Astrocyte (in vitro differentiated cells and primary cell): ENCODE results near the gene ASB10. TPM values are rescaled to one million over a fixed set of nuclear protein-coding genes. Genes with fewer than 3 reads are reported as not detected.
A peak's percentile ranks its signal among the peaks of the same experiment; 100 is the strongest.

ENCODE experiments used
- DNase-seq: peaks from one replicate; pipeline ENCODE4 v3.0.0-alpha.2; 2010; ENCODE audit warnings: low read depth
- FAIRE-seq: peaks from 2 replicates; lab custom pipeline; 2011; peaks lifted over from hg19 to GRCh38; lab: Jason Lieb, UNC
- H2AFZ ChIP-seq: 2 replicates; pipeline ENCODE4 v1.6.0; 2012; ENCODE audit warnings: low read depth, low read length, inconsistent platforms
- H3K27ac ChIP-seq: 2 replicates; pipeline ENCODE4 v1.5.1; 2011; ENCODE audit warnings: low read depth, low read length, inconsistent platforms
- H3K27me3 ChIP-seq: 2 replicates; pipeline ENCODE4 v1.6.0; 2011; ENCODE audit warnings: low read length, inconsistent platforms; ENCODE audit not compliant: insufficient read depth
- H3K36me3 ChIP-seq: 2 replicates; pipeline ENCODE4 v1.5.1; 2011; ENCODE audit warnings: low read length, inconsistent platforms; ENCODE audit not compliant: insufficient read depth
- H3K4me1 ChIP-seq: 2 replicates; pipeline ENCODE4 v1.5.1; 2011; ENCODE audit warnings: low read length, inconsistent platforms; ENCODE audit not compliant: insufficient read depth
- H3K4me2 ChIP-seq: 2 replicates; pipeline ENCODE4 v1.6.0; 2012; ENCODE audit warnings: low read length, inconsistent platforms
- H3K4me3 ChIP-seq: 2 replicates; pipeline ENCODE4 v1.5.1; 2011; ENCODE audit warnings: low read depth, mild to moderate bottlenecking, low read length, inconsistent platforms; ENCODE audit not compliant: insufficient read depth
- H3K79me2 ChIP-seq: 2 replicates; pipeline ENCODE4 v1.6.0; 2012; ENCODE audit warnings: mild to moderate bottlenecking, low read length, inconsistent platforms; ENCODE audit not compliant: insufficient read depth
- H3K9ac ChIP-seq: 2 replicates; pipeline ENCODE4 v1.6.0; 2012; ENCODE audit warnings: mild to moderate bottlenecking, low read length, inconsistent platforms
- H3K9me3 ChIP-seq: 2 replicates; pipeline ENCODE4 v1.5.1; 2012; ENCODE audit warnings: low read depth, mild to moderate bottlenecking, low read length, inconsistent platforms; ENCODE audit not compliant: insufficient read depth
- H4K20me1 ChIP-seq: 2 replicates; pipeline ENCODE4 v1.6.0; 2012; ENCODE audit warnings: low read length, inconsistent platforms; ENCODE audit not compliant: insufficient read depth
- H3K27ac Mint-ChIP-seq: one replicate; pipeline ENCODE4 v1.8.0; 2021; ENCODE audit warnings: mild to moderate bottlenecking, mixed read lengths; ENCODE audit not compliant: unreplicated experiment
- H3K27me3 Mint-ChIP-seq: one replicate; pipeline ENCODE4 v1.8.0; 2021; ENCODE audit warnings: low read depth, mixed read lengths; ENCODE audit not compliant: unreplicated experiment
- H3K36me3 Mint-ChIP-seq: one replicate; pipeline ENCODE4 v1.8.0; 2021; ENCODE audit warnings: low read depth, mixed read lengths; ENCODE audit not compliant: unreplicated experiment
- H3K4me1 Mint-ChIP-seq: one replicate; pipeline ENCODE4 v1.8.0; 2021; ENCODE audit warnings: low read depth, mixed read lengths; ENCODE audit not compliant: unreplicated experiment
- H3K4me3 Mint-ChIP-seq: one replicate; pipeline ENCODE4 v1.8.0; 2021; ENCODE audit warnings: mild to moderate bottlenecking, moderate library complexity, mixed read lengths; ENCODE audit not compliant: unreplicated experiment
- H3K9me3 Mint-ChIP-seq: one replicate; pipeline ENCODE4 v1.8.0; 2021; ENCODE audit warnings: mild to moderate bottlenecking, mixed read lengths; ENCODE audit not compliant: unreplicated experiment
- EZH2 ChIP-seq: IDR thresholded peaks from 2 replicates; pipeline ENCODE4 v1.6.1; 2012; ENCODE audit warnings: mild to moderate bottlenecking, low read length, inconsistent platforms; ENCODE audit not compliant: insufficient read depth
- total RNA-seq: library from RNA; stranded (reverse); gene quantifications from 2 replicates; pipeline ENCODE4 v1.2.1, GENCODE V29; 2021
- TF ChIP-seq, protein P1 (sequence below): IDR thresholded peaks from 2 replicates; pipeline ENCODE4 v1.5.1; 2011; ENCODE audit warnings: low read depth, mild to moderate bottlenecking, inconsistent platforms, low read length, moderate library complexity; ENCODE audit not compliant: insufficient read depth

The ASB10 gene
- total RNA-seq, 1 donor from 2014 or later, result not detected

DNA sequence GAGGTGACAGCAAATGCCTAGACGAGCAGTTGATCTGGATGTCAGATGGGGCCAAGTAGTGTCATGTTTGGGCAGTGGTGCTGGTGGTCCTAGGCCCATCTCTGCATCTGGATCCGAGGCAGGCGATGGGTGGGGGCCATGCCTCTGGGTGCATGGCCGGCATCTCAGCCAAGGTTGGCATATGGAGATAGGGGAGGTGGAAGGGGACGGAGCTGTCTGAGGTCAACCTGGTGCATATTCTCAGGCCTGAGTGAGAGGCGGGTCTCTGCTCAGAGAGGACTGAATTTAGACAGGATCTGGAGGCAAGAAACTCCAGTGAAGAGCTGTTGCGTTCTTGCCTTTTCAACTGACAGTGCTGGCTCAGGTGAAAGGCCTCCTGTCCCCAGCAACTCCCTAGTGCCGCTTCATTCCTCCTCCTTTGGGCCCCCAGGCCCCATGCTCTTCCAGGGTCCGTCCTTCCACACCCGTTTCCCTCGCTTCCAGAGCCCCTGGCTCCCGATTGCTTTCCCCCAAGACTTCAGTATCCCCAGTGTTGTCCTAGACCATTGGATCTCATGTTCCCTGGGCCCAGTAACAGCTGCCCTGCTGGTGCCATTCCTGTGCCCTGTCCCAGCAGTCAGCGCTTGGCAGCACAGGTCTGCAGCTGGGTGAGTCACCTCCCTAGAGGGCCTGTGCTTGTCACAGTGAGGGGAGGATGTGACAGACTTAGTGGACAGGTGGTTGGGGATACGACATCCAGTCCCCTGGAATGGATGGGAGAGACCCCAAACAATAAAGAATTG is 52.1 kb downstream of the ASB10 start:
- H4K20me1 ChIP-seq, result peaks cover 43% of the 10 kb centered on the region
- peak overlapping the region; percentile 12 for H3K27ac Mint-ChIP-seq

DNA sequence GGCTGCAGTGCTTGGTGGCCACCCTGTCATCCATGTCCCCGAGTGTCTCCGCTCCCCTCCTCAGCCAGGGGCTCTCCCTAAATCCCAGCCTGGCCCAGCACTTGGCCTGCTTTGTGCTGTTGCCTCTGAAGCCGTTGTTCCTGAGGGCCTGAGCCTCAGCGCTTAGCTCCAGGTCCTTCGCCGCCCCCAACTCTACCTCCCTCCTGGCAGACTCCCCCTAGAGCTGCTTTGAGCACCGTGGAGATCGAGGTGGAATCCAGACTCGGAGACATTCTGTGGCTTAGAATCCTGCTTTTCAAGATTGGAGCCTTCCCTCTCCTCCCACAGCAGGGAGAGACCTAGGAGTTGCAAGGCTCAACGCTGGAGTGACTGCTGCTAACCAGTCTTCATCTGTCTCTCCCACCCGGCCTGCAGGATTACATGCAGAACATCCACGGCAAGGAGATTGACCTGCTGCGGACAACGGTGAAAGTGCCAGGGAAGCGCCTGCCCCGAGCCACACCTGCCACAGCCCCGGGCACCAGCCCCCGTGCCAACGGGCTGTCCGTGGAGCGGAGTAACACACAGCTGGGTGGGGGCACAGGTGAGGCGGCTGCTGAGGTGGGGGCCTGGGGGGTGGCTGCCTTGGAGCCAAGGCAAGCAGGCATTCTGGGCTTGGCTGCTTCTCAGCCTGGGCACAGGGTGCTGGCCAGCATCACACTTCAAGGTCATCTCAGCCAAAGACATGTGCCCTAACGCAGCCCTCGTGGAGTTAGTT is 52.9 kb downstream of the ASB10 start:
- Mint-ChIP-seq H3K9me3 (no peaks in the 10 kb centered on the region), H3K4me3 (no peak overlapping the region), H3K4me1 (peaks cover 2% of the 10 kb centered on the region), H3K27me3 (no peaks in the 10 kb centered on the region), H3K36me3 (peaks cover 17% of the 10 kb centered on the region), H3K27ac (no peak overlapping the region)
- Histone ChIP-seq H3K4me1 (no peaks in the 10 kb centered on the region), H3K4me3 (no peak overlapping the region), H3K79me2 (no peaks in the 10 kb centered on the region), H3K27me3 (no peaks in the 10 kb centered on the region), H3K36me3 (peaks cover 16% of the 10 kb centered on the region), H3K27ac (no peak overlapping the region), H3K4me2 (no peak overlapping the region), H4K20me1 (peaks cover 42% of the 10 kb centered on the region), H2AFZ (no peak overlapping the region), H3K9ac (no peak overlapping the region), H3K9me3 (no peaks in the 10 kb centered on the region)
- FAIRE-seq (no peak), DNase-seq (no peak)
- TF ChIP-seq, protein P1, sequence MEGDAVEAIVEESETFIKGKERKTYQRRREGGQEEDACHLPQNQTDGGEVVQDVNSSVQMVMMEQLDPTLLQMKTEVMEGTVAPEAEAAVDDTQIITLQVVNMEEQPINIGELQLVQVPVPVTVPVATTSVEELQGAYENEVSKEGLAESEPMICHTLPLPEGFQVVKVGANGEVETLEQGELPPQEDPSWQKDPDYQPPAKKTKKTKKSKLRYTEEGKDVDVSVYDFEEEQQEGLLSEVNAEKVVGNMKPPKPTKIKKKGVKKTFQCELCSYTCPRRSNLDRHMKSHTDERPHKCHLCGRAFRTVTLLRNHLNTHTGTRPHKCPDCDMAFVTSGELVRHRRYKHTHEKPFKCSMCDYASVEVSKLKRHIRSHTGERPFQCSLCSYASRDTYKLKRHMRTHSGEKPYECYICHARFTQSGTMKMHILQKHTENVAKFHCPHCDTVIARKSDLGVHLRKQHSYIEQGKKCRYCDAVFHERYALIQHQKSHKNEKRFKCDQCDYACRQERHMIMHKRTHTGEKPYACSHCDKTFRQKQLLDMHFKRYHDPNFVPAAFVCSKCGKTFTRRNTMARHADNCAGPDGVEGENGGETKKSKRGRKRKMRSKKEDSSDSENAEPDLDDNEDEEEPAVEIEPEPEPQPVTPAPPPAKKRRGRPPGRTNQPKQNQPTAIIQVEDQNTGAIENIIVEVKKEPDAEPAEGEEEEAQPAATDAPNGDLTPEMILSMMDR, result no peak
- no peak for TF ChIP-seq EZH2

More for the DNA sequence above, 52.1 kb downstream of the ASB10 start:
- Histone ChIP-seq H3K4me1 (no peaks in the 10 kb centered on the region), H3K27ac (no peak overlapping the region), H3K4me2 (no peak overlapping the region), H3K36me3 (peaks cover 16% of the 10 kb centered on the region), H2AFZ (no peak overlapping the region), H3K79me2 (no peaks in the 10 kb centered on the region), H3K9me3 (no peaks in the 10 kb centered on the region), H3K4me3 (no peak overlapping the region), H3K9ac (no peak overlapping the region), H3K27me3 (no peaks in the 10 kb centered on the region)
- Mint-ChIP-seq H3K27me3 (no peaks in the 10 kb centered on the region), H3K4me1 (peaks cover 2% of the 10 kb centered on the region), H3K9me3 (no peaks in the 10 kb centered on the region), H3K36me3 (peaks cover 16% of the 10 kb centered on the region), H3K4me3 (no peak overlapping the region)
- DNase-seq (no peak), FAIRE-seq (no peak)
- TF ChIP-seq, protein P1, result no peak
- TF ChIP-seq EZH2, result no peak
